Uterus (tissue), 4 donors: ENCODE data around the gene TJP2. TPM values are rescaled to one million over a fixed set of nuclear protein-coding genes. Genes with fewer than 3 reads are reported as not detected.

Experiments
- DNase-seq, 2 donors: peaks; one replicate each; pipeline ENCODE4 v3.0.0-alpha.2; 2019 to 2020
- H3K27ac ChIP-seq, 2 donors: fragments of 200-600 bp; sonication (generic); 1 replicate in 1 of 2; 2 replicates in 1 of 2; pipeline ENCODE4 v1.5.1; 2016 to 2018
- H3K27me3 ChIP-seq, 2 donors: fragments of 200-600 bp; sonication (generic); one replicate each; pipeline ENCODE4 v1.5.1; 2018 to 2019; ENCODE audit warnings: control low read depth in 1 of 2
- H3K36me3 ChIP-seq, 2 donors: fragments of 200-600 bp; sonication (generic); one replicate each; pipeline ENCODE4 v1.5.1; 2019; ENCODE audit warnings: control low read depth in 1 of 2
- H3K4me1 ChIP-seq, 2 donors: fragments of 200-600 bp; sonication (generic); one replicate each; pipeline ENCODE4 v1.5.1; 2018 to 2019; ENCODE audit warnings: control low read depth in 1 of 2
- H3K4me3 ChIP-seq, 2 donors: fragments of 200-600 bp; sonication (generic); 1 replicate in 1 of 2; 2 replicates in 1 of 2; pipeline ENCODE4 v1.5.1; 2018 to 2019; ENCODE audit warnings: mild to moderate bottlenecking in 1 of 2
- H3K9me3 ChIP-seq, 2 donors: fragments of 200-600 bp; sonication (generic); one replicate each; pipeline ENCODE4 v1.5.1; 2019; ENCODE audit warnings: control low read depth in 1 of 2
- POLR2A ChIP-seq, 2 donors: fragments of 450-650 bp; IDR thresholded peaks; one replicate each; pipeline ENCODE4 v1.6.1; 2016; ENCODE audit warnings: antibody characterized with exemption in 2 of 2, mild to moderate bottlenecking in 1 of 2, moderate library complexity in 1 of 2
- intact Hi-C: fragments of 100-400 bp; cut with DNase I; formaldehyde crosslinking; loops from one replicate; pipeline ENCODE4 v1.15.1; 2023; ENCODE audit warnings: low total_unique reads
- total RNA-seq, 4 donors: library from RNA; depleted of rRNA in 3 of 4; stranded (reverse); fragments of >200 nt in 3 of 4; gene quantifications; one replicate each; pipeline versions ENCODE4 v1.1.0 to v1.2.4, GENCODE V29; 2014 to 2023
- TF ChIP-seq, protein P1 (sequence below), 4 experiments: fragments of 200-600 bp in 2 of 4; fragments of 450-650 bp in 2 of 4; sonication (generic) in 2 of 4; IDR thresholded peaks; one replicate each; pipeline ENCODE4 v1.5.1; 2016 to 2019; ENCODE audit warnings: antibody characterized with exemption in 4 of 4, mild to moderate bottlenecking in 2 of 4, moderate library complexity in 1 of 4
- donor health status: DM: yes; HTN: yes; CAD: no.

The TJP2 gene
- total RNA-seq, 4 donors from 2014 or later: 38.6 to 110 (median 44.7) TPM

DNA sequence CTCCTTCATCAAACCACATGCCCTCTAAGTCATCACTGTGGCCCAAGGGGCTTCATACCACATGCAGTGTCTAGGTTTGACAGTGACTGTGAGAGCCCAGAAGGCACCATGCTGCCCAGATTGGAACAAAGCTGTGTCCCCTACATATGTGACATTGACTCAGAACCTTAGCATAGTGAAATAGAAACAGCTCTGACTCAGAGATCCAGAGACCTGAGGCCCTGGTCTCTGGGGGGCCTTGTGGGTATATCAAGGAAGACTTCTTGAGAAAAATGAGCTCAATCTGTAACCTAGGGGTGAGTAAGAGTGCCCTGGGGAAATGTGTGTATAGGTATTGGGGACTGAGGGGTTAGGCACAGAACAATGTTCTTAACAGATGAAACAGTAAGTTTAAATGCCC is 143.8 kb downstream of the TJP2 start:
- no peak for DNase-seq
- H3K36me3 ChIP-seq: no peaks in the 10 kb centered on the region
- intact Hi-C loops: no loop called here
- H3K27ac ChIP-seq: no peak overlapping the region
- H3K27me3 ChIP-seq: no peaks in the 10 kb centered on the region
- no peaks in the 10 kb centered on the region for H3K9me3 ChIP-seq
- no peak for TF ChIP-seq POLR2A (IDR thresholded peaks at IDR 0.05)
- TF ChIP-seq, protein P1, sequence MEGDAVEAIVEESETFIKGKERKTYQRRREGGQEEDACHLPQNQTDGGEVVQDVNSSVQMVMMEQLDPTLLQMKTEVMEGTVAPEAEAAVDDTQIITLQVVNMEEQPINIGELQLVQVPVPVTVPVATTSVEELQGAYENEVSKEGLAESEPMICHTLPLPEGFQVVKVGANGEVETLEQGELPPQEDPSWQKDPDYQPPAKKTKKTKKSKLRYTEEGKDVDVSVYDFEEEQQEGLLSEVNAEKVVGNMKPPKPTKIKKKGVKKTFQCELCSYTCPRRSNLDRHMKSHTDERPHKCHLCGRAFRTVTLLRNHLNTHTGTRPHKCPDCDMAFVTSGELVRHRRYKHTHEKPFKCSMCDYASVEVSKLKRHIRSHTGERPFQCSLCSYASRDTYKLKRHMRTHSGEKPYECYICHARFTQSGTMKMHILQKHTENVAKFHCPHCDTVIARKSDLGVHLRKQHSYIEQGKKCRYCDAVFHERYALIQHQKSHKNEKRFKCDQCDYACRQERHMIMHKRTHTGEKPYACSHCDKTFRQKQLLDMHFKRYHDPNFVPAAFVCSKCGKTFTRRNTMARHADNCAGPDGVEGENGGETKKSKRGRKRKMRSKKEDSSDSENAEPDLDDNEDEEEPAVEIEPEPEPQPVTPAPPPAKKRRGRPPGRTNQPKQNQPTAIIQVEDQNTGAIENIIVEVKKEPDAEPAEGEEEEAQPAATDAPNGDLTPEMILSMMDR (IDR thresholded peaks at IDR 0.05): no peak
- no peak overlapping the region for H3K4me3 ChIP-seq
- H3K4me1 ChIP-seq: no peaks in the 10 kb centered on the region

- intact Hi-C loops: no loop called here
- no peaks in the 10 kb centered on the region for H3K4me1 ChIP-seq
- no peak for TF ChIP-seq POLR2A (IDR thresholded peaks at IDR 0.05)
- TF ChIP-seq, protein P1 (IDR thresholded peaks at IDR 0.05): no peak
Observed at GRCh38 chr9:69319324-69320025, 145.4 kb downstream of the TJP2 start.

DNA sequence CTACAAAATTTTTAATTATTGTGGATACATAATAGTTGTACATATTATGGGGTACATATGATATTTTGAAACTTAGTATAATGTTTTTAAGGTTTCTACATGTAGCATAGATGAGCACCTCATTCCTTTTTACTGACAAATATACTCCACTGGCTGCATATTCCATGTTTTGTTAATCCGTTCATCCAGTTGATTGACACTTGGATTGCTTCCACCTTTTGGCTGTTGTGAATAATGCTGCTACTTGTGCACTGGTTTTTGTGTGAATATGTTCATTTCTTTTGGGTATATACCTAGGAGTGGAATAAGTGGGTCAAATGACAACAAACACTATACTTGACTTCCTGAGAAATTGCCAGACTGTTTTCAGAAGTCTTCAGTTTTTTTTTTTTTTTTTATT is 148.2 kb downstream of the TJP2 start:
- intact Hi-C loops: no loop called here
- H3K36me3 ChIP-seq: no peaks in the 10 kb centered on the region
- TF ChIP-seq, protein P1 (IDR thresholded peaks at IDR 0.05): no peak
- TF ChIP-seq POLR2A (IDR thresholded peaks at IDR 0.05): no peak
- DNase-seq: no peak
- H3K27me3 ChIP-seq: no peaks in the 10 kb centered on the region
- H3K4me1 ChIP-seq: no peaks in the 10 kb centered on the region
- H3K9me3 ChIP-seq: no peaks in the 10 kb centered on the region
- no peak overlapping the region for H3K4me3 ChIP-seq
- H3K27ac ChIP-seq: no peak overlapping the region

More at GRCh38 chr9:69319324-69320025, 145.4 kb downstream of the TJP2 start:
- H3K36me3 ChIP-seq: no peaks in the 10 kb centered on the region
- no peaks in the 10 kb centered on the region for H3K27me3 ChIP-seq
- DNase-seq: no peak
- no peak overlapping the region for H3K27ac ChIP-seq
- H3K4me3 ChIP-seq: no peak overlapping the region
- H3K9me3 ChIP-seq: no peaks in the 10 kb centered on the region

DNA sequence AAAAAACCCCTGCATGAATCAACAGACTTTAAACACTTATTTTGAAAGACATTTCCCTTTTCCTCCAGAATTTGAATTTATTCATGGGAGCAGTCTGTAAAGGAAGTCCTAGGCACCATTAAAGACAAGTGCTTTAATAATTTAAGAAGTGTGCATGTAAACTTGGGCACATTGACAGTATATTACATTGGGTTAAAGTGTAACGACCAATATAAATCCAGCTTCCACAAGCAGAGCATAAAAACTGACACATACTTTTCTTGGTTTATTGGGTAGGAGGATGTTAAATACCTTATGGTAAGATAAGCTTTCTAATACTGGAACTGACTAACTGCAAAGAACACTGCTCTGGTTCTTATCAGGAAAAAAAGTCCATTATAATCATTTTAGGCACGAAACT is 149.8 kb downstream of the TJP2 start:
- no peaks in the 10 kb centered on the region for H3K9me3 ChIP-seq
- H3K4me1 ChIP-seq: no peaks in the 10 kb centered on the region
- no peak overlapping the region for H3K27ac ChIP-seq
- TF ChIP-seq, protein P1 (IDR thresholded peaks at IDR 0.05): no peak
- TF ChIP-seq POLR2A (IDR thresholded peaks at IDR 0.05): no peak
- no peaks in the 10 kb centered on the region for H3K27me3 ChIP-seq
- no peaks in the 10 kb centered on the region for H3K36me3 ChIP-seq
- intact Hi-C loops: no loop called here
- H3K4me3 ChIP-seq: peak overlapping the region in 1 of 2 donors; percentile 63
- no peak for DNase-seq

Other genes with a start within 250 kb of the TJP2 start
- not detected for gene PRKACG, start 160.2 kb upstream of the TJP2 start, total RNA-seq
- gene FXN, start 138.5 kb upstream of the TJP2 start, total RNA-seq: 10 to 100 TPM in 3 of 4 donors, 1 to 10 TPM in 1; 5.9 to 20.3 (median 18.5) TPM
- 10 to 100 TPM in 2 of 4 donors, 1 to 10 TPM in 1, under 1 TPM in 1; 0.59 to 12.6 (median 6.9) TPM for gene ENTREP1, start 150.9 kb downstream of the TJP2 start, total RNA-seq